Thyroid gland (tissue), 4 donors: Measurements from ENCODE around the gene NAA15.

ENCODE experiments used
- CTCF ChIP-seq, 6 experiments: fragments of 200-600 bp in 3 of 6; fragments of 450-650 bp in 3 of 6; sonication (generic) in 3 of 6; IDR thresholded peaks; one replicate each; pipeline ENCODE4 v1.5.1; 2016 to 2019; ENCODE audit warnings: antibody characterized with exemption in 6 of 6, mild to moderate bottlenecking in 2 of 6, inconsistent platforms in 1 of 6, moderate library complexity in 1 of 6
- POLR2A ChIP-seq, 2 donors: fragments of 450-650 bp; IDR thresholded peaks; one replicate each; pipeline ENCODE4 v1.6.1; 2017; ENCODE audit warnings: antibody characterized with exemption in 2 of 2, mild to moderate bottlenecking in 2 of 2, moderate library complexity in 1 of 2

- TF ChIP-seq CTCF (IDR thresholded peaks at IDR 0.05) (no peak), POLR2A (IDR thresholded peaks at IDR 0.05) (no peak)
Measured at GRCh38 chr4:139317635-139318034, 16.3 kb downstream of the NAA15 start.
